IMR-90 (cell line): ENCODE results near the gene GUCD1. TPM values are rescaled to one million over a fixed set of nuclear protein-coding genes. Genes with fewer than 3 reads are reported as not detected.
A peak's percentile ranks its signal among the peaks of the same experiment; 100 is the strongest.
"Not testable (repeated sequence)": the region's sequence is repeated elsewhere in the genome, so short reads cannot be mapped to it uniquely, and the experiment has no call there.

Experiments used
- ATAC-seq: fragments of 200-7000 bp; cut with Tn5 transposase; 2 replicates; pipeline ENCODE4 v1.9.1; 2020; ENCODE audit warnings: low read depth, mild to moderate bottlenecking, moderate library complexity
- BruUV-seq: library from RNA; stranded (reverse); fragments of 400-500 nt; replicated peaks from 2 replicates; lab custom pipeline; 2021; lab: Mats Ljungman, UMichigan
- CTCF ChIA-PET: fragments of 300-600 bp; formaldehyde crosslinking; extraction: SDS; loops from one replicate; lab custom pipeline; 2021; ENCODE audit warnings: antibody characterized with exemption; lab: Yijun Ruan, JAX
- POLR2A ChIA-PET: fragments of 300-600 bp; sonication (Branson Sonifier 250); formaldehyde crosslinking; loops from one replicate; lab custom pipeline; 2022; ENCODE audit warnings: antibody characterized with exemption; ENCODE audit not compliant: unreplicated experiment; lab: Charles Lee
- DNase-seq: peaks from one replicate; pipeline ENCODE4 v3.0.0; 2013
- H2AFZ ChIP-seq: replicated peaks from 2 replicates; pipeline ENCODE3; 2013; ENCODE audit warnings: low read length, mild to moderate bottlenecking; ENCODE audit not compliant: poor library complexity
- H2AK5ac ChIP-seq: 2 replicates; pipeline ENCODE4 v1.6.1; 2013; ENCODE audit warnings: low read depth, low read length, inconsistent platforms
- H2AK9ac ChIP-seq: replicated peaks from 2 replicates; pipeline ENCODE3; 2013; ENCODE audit warnings: mild to moderate bottlenecking, low read depth, low read length, moderate library complexity; ENCODE audit not compliant: poor library complexity
- H2BK120ac ChIP-seq: 2 replicates; pipeline ENCODE4 v1.6.1; 2013; ENCODE audit warnings: low read depth, low read length, inconsistent platforms
- H2BK15ac ChIP-seq: 3 replicates; pipeline ENCODE4 v1.6.1; 2013; ENCODE audit warnings: low read depth, low read length, inconsistent platforms
- H2BK20ac ChIP-seq: 2 replicates; pipeline ENCODE4 v1.6.1; 2013; ENCODE audit warnings: low read depth, mild to moderate bottlenecking, inconsistent platforms, low read length, moderate library complexity
- H2BK5ac ChIP-seq: 2 replicates; pipeline ENCODE4 v1.6.1; 2013; ENCODE audit warnings: mild to moderate bottlenecking, low read depth, low read length, inconsistent platforms; ENCODE audit not compliant: poor library complexity, severe bottlenecking
- H3K14ac ChIP-seq: replicated peaks from 2 replicates; pipeline ENCODE4 v1.6.1; 2013; ENCODE audit warnings: low read depth, low read length, inconsistent platforms
- H3K18ac ChIP-seq: 2 replicates; pipeline ENCODE4 v1.6.1; 2013; ENCODE audit warnings: low read depth, low read length, control low read depth
- H3K23ac ChIP-seq: 2 replicates; pipeline ENCODE4 v1.6.1; 2013; ENCODE audit warnings: low read depth, low read length, inconsistent platforms
- H3K27ac ChIP-seq: 2 replicates; pipeline ENCODE4 v1.5.1; 2013; ENCODE audit warnings: mild to moderate bottlenecking, control low read depth, low read length; ENCODE audit not compliant: insufficient read depth
- H3K27me3 ChIP-seq: 2 replicates; pipeline ENCODE4 v1.6.1; 2013; ENCODE audit warnings: low read length; ENCODE audit not compliant: control insufficient read depth, insufficient read depth
- H3K36me3 ChIP-seq: 2 replicates; pipeline ENCODE4 v1.6.1; 2013; ENCODE audit warnings: low read length, mixed read lengths; ENCODE audit not compliant: control insufficient read depth, insufficient read depth
- H3K4ac ChIP-seq: 2 replicates; pipeline ENCODE4 v1.6.1; 2013; ENCODE audit warnings: low read depth, low read length, inconsistent platforms
- H3K4me1 ChIP-seq: 2 replicates; pipeline ENCODE4 v1.6.1; 2013; ENCODE audit warnings: low read length, mixed read lengths; ENCODE audit not compliant: control insufficient read depth, insufficient read depth
- H3K4me2 ChIP-seq: 2 replicates; pipeline ENCODE4 v1.6.1; 2013; ENCODE audit warnings: low read depth, mild to moderate bottlenecking, control low read depth, low read length, moderate library complexity
- H3K4me3 ChIP-seq: 2 replicates; pipeline ENCODE4 v1.5.1; 2013; ENCODE audit warnings: low read depth, mild to moderate bottlenecking, control low read depth, low read length, moderate library complexity; ENCODE audit not compliant: insufficient read depth
- H3K56ac ChIP-seq: 2 replicates; pipeline ENCODE4 v1.6.1; 2013; ENCODE audit warnings: low read length, inconsistent platforms; ENCODE audit not compliant: insufficient read depth; ENCODE audit errors: extremely low read depth
- H3K79me1 ChIP-seq, 2 experiments: 2 replicates each; pipeline ENCODE4 v1.6.1; 2013; ENCODE audit warnings: low read length in 2 of 2, inconsistent platforms in 1 of 2, low read depth in 1 of 2
- H3K9ac ChIP-seq: 2 replicates; pipeline ENCODE4 v1.6.1; 2013; ENCODE audit warnings: low read depth, low read length, control low read depth
- H3K9me1 ChIP-seq: 2 replicates; pipeline ENCODE4 v1.6.1; 2013; ENCODE audit warnings: low read length, inconsistent platforms; ENCODE audit not compliant: insufficient read depth
- H3K9me3 ChIP-seq: 2 replicates; pipeline ENCODE4 v1.6.1; 2013; ENCODE audit warnings: low read length; ENCODE audit not compliant: control insufficient read depth, insufficient read depth
- H4K20me1 ChIP-seq: 2 replicates; pipeline ENCODE4 v1.6.1; 2013; ENCODE audit warnings: low read length, inconsistent platforms; ENCODE audit not compliant: insufficient read depth
- H4K5ac ChIP-seq: 2 replicates; pipeline ENCODE4 v1.6.1; 2013; ENCODE audit warnings: mild to moderate bottlenecking, low read depth, low read length, control low read depth
- H4K8ac ChIP-seq, 2 experiments: 2 replicates each; pipeline ENCODE4 v1.6.1; 2013; ENCODE audit warnings: low read depth in 2 of 2, low read length in 2 of 2, control low read depth in 1 of 2, inconsistent platforms in 1 of 2
- H4K91ac ChIP-seq: 2 replicates; pipeline ENCODE4 v1.6.1; 2013; ENCODE audit warnings: low read depth, low read length, inconsistent platforms; ENCODE audit not compliant: insufficient read depth
- WGBS, 2 experiments: methylation state at CpG; one replicate each; pipeline versions ENCODE4 v1.1.5 to v1.1.7; 2013; ENCODE audit warnings: missing lambda C conversion rate in 2 of 2; ENCODE audit not compliant: insufficient read length in 1 of 2; ENCODE audit errors: extremely low coverage in 2 of 2; 5-methylcytosine and 5-hydroxymethylcytosine counted together
- dilution Hi-C: fragments of 300-500 bp; cut with HindIII; formaldehyde crosslinking; loops from one replicate; pipeline ENCODE4 v1.14.3; 2018; ENCODE audit warnings: low sequenced_read_pairs; ENCODE audit not compliant: unreplicated experiment
- in situ Hi-C: fragments of 300-500 bp; cut with MboI; formaldehyde crosslinking; loops from 3 replicates; pipeline ENCODE4 v1.14.3; 2019; ENCODE audit warnings: low sequenced_read_pairs, inconsistent platforms, mixed read lengths
- intact Hi-C: fragments of 100-400 bp; cut with micrococcal nuclease; formaldehyde crosslinking; loops from 2 replicates; pipeline ENCODE4 v1.10.0; 2022
- polyA plus RNA-seq, 3 experiments: library from polyadenylated mRNA; depleted of rRNA; stranded (reverse); fragments of >200 nt; gene quantifications; 2 replicates each; pipeline ENCODE4 v1.2.3, GENCODE V29; 2012; ENCODE audit warnings: low replicate concordance in 1 of 3
- total RNA-seq: library from RNA; depleted of rRNA; stranded (reverse); fragments of >200 nt; gene quantifications from 2 replicates; pipeline ENCODE4 v1.2.3, GENCODE V29; 2012

Gene GUCD1
- total and polyA plus RNA-seq, 2 of the 4 experiments (the other 2 are of a cell fraction), result 97.6 to 143 TPM

DNA sequence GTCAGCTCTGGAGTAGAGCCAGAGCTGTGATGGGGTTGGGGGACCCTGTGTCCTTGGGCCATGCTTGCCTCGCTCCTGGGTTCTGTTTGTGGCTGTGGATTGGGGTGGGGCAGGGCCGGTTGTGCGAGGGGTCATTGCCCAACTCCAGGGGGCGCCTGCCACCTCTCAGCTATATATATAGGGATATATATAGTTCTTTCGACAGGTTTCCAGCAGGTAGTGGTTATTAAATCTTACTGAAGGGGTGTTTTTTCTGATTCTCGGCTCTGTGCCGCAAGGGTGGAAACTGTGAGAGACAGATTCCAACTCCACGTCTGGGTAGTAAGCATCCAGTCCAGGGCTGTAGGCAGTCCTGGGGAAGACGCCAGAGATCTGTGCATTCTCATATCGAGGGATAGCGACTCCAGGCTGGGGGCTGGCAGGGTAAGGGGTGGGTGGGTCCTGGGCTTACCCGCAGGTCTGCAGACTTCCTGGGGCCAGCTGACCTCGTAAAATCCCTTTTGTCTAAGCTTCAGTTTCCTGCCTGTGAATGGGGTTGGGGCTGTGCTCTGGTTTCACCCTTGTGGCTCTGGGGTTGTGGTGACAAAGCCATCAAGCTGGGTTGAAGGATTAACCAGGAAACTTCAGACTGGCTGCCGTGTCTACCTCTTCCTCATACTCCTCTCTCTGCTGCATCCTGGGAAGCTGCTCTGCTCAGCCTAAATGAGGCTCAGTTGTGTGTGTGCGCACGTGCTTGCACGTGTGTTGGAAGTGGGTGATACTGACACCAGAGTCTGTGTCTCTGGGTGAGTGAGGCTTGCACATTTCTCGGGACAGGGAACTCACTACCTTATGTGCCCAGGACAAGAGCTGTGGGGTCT lies 49.1 kb upstream of the GUCD1 start:
- H4K20me1 ChIP-seq, H3K27ac ChIP-seq, in situ Hi-C loops, H2BK120ac ChIP-seq, H3K18ac ChIP-seq, H3K4me1 ChIP-seq, H3K79me1 ChIP-seq, H3K14ac ChIP-seq, H4K91ac ChIP-seq, CTCF ChIA-PET, H2AK5ac ChIP-seq, H2AK9ac ChIP-seq, H3K23ac ChIP-seq, H4K5ac ChIP-seq, BruUV-seq, H4K8ac ChIP-seq, POLR2A ChIA-PET, H3K56ac ChIP-seq, H3K36me3 ChIP-seq, H3K9ac ChIP-seq, dilution Hi-C loops, H2BK15ac ChIP-seq, H3K9me3 ChIP-seq, H3K9me1 ChIP-seq, H2BK5ac ChIP-seq, H2BK20ac ChIP-seq, intact Hi-C loops, H3K4me3 ChIP-seq, H3K4ac ChIP-seq, H2AFZ ChIP-seq, H3K4me2 ChIP-seq, H3K27me3 ChIP-seq, DNase-seq: not testable (repeated sequence)
- WGBS, 2 experiments, result no CpG with 5 or more reads among the region's 18 CpGs
- ATAC-seq, result peak; percentile 62

DNA sequence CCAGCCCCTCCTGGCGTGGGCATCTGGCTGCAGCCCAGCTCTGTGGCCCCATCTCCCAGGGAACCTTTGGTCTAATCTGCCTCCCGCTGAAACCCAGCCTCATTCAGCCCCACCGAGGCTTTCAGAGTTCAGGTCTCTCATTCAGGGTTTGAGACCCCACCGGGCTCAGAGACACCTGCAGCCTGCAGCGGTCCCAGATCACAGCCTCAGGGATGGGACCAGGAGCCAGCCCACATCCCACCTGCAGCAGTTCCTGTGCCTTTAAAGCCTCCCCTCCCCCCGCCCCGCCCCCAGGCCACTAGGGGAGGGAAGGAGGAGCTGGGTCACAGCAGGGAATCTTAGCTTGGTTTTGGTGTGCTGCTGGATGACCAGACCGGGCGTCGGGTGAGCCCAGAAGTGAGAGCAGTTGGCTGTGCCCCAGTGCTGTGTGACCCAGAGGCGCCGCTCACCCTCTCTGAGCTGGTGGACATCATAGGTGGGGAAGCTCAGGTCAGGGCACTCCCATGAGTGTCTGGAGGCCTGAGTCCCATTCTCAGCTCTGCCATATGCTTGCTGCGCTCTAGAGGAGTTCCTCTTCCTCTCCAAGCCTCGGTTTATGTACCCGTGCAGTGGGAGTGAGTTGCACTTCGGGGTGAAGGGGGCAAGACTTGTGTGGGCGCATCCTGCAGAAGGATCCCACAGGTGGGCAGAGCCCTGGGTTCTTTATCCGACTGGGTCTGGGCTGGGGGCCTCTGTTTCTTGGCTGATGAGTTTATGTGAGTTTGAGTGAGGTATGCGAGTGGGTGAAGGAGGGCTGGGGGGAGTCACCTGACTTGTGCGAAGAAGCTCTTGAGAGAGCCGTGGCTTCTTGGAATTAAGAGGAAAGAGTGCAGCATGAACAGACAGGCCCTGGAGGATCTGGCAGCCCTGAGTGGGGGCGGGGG lies 48.2 kb upstream of the GUCD1 start, which contains the start of gene GGT1:
TSS of gene GGT1 (plus strand) at position 347 of the 923 bp plus-strand sequence. CDS start 7,889 bp downstream, outside the sequence.
- H3K9me1 ChIP-seq, H2BK5ac ChIP-seq, BruUV-seq, H4K20me1 ChIP-seq, H2AK9ac ChIP-seq, in situ Hi-C loops, H3K79me1 ChIP-seq, H3K4me3 ChIP-seq, H3K9me3 ChIP-seq, H3K14ac ChIP-seq, H3K27me3 ChIP-seq, H3K4ac ChIP-seq, H3K36me3 ChIP-seq, H3K56ac ChIP-seq, H2BK15ac ChIP-seq, dilution Hi-C loops, H4K91ac ChIP-seq, H3K23ac ChIP-seq, H3K18ac ChIP-seq, H3K9ac ChIP-seq, CTCF ChIA-PET, H3K4me1 ChIP-seq, ATAC-seq, H4K5ac ChIP-seq, POLR2A ChIA-PET, H3K27ac ChIP-seq, intact Hi-C loops, H2AK5ac ChIP-seq, DNase-seq, H2BK20ac ChIP-seq, H4K8ac ChIP-seq, H2BK120ac ChIP-seq, H2AFZ ChIP-seq, H3K4me2 ChIP-seq: not testable (repeated sequence)
- WGBS, 2 experiments, result 43% methylated on average over 4 of the region's 22 CpGs; no CpG with 5 or more reads in 1 of the 2 experiments
